Nephron progenitor cell (in vitro differentiated cells): ENCODE measurements around the gene ALDOA.
"Not testable (repeated sequence)": the region's sequence is repeated elsewhere in the genome, so short reads cannot be mapped to it uniquely, and the experiment has no call there.

ENCODE experiments used
- DNase-seq: peaks from one replicate; pipeline ENCODE4 v3.0.0; 2021
- H3K27ac Mint-ChIP-seq: 2 replicates; pipeline ENCODE4 v1.8.0; 2021; ENCODE audit warnings: mild to moderate bottlenecking, moderate library complexity, mixed read lengths
- H3K27me3 Mint-ChIP-seq: 2 replicates; pipeline ENCODE4 v1.8.0; 2021; ENCODE audit warnings: mild to moderate bottlenecking, low read depth, mixed read lengths; ENCODE audit not compliant: poor library complexity
- H3K36me3 Mint-ChIP-seq: 2 replicates; pipeline ENCODE4 v1.8.0; 2021; ENCODE audit warnings: low read depth, mixed read lengths
- H3K4me1 Mint-ChIP-seq: 2 replicates; pipeline ENCODE4 v1.8.0; 2021; ENCODE audit warnings: mixed read lengths
- H3K4me3 Mint-ChIP-seq: 2 replicates; pipeline ENCODE4 v1.8.0; 2021; ENCODE audit warnings: mild to moderate bottlenecking, moderate library complexity, mixed read lengths
- H3K9me3 Mint-ChIP-seq: 2 replicates; pipeline ENCODE4 v1.8.0; 2021; ENCODE audit warnings: mild to moderate bottlenecking, moderate library complexity, mixed read lengths
- TF ChIP-seq, protein P1 (sequence below): fragments of 200-600 bp; sonication (generic); IDR thresholded peaks from 2 replicates; pipeline ENCODE4 v1.5.0; 2021; ENCODE audit warnings: antibody characterized with exemption

The ALDOA gene

DNA sequence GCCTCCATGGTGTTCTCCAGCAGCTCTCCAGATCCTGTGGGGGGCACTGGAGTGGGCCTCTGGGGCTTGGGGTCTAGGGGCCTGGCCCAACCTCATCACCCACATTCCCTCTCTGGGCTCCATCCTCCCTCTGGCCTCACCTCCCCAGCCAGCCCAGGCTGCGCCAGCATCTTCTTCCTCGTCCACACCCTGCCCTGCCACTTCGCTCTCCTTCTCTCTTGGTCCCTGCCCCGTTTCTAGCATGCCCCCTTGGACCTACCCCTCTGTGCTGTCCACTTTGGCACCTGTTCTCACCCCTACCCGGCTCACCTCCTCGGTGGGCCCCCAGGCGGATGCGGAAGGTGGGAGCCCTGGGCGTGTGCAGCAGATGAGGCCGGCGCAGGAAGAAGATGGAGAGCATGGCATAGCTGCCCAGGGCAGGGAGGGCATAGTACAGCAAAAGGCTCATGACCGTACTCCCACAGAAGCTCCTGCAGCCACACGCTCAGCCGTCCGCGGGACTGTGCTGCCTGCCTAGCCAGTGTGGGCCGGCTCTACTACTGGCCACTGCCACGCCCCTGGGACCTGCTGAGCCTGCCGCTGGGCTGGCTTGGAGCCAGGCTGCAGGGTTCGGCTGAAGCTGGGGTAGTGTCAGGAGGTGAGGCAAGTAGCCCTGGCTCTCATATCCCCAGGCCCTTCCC is 47.6 kb downstream of the ALDOA start, which contains the start of gene GDPD3:
Gene GDPD3, minus strand, starts transcription at position 507 of the 680 bp plus-strand sequence. Its CDS starts 59 bp downstream, at position 448.
- Mint-ChIP-seq H3K4me1 (peaks cover 11% of the 10 kb centered on the region), H3K9me3 (no peaks in the 10 kb centered on the region), H3K4me3 (peak within 1 kb of the TSS; percentile 13), H3K27ac (peak within 1 kb of the TSS; percentile 59), H3K27me3 (peaks cover 6% of the 10 kb centered on the region), H3K36me3 (peaks cover 16% of the 10 kb centered on the region)
- TF ChIP-seq, protein P1, sequence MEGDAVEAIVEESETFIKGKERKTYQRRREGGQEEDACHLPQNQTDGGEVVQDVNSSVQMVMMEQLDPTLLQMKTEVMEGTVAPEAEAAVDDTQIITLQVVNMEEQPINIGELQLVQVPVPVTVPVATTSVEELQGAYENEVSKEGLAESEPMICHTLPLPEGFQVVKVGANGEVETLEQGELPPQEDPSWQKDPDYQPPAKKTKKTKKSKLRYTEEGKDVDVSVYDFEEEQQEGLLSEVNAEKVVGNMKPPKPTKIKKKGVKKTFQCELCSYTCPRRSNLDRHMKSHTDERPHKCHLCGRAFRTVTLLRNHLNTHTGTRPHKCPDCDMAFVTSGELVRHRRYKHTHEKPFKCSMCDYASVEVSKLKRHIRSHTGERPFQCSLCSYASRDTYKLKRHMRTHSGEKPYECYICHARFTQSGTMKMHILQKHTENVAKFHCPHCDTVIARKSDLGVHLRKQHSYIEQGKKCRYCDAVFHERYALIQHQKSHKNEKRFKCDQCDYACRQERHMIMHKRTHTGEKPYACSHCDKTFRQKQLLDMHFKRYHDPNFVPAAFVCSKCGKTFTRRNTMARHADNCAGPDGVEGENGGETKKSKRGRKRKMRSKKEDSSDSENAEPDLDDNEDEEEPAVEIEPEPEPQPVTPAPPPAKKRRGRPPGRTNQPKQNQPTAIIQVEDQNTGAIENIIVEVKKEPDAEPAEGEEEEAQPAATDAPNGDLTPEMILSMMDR, result peak; percentile 0
- DNase-seq, result no peak

DNA sequence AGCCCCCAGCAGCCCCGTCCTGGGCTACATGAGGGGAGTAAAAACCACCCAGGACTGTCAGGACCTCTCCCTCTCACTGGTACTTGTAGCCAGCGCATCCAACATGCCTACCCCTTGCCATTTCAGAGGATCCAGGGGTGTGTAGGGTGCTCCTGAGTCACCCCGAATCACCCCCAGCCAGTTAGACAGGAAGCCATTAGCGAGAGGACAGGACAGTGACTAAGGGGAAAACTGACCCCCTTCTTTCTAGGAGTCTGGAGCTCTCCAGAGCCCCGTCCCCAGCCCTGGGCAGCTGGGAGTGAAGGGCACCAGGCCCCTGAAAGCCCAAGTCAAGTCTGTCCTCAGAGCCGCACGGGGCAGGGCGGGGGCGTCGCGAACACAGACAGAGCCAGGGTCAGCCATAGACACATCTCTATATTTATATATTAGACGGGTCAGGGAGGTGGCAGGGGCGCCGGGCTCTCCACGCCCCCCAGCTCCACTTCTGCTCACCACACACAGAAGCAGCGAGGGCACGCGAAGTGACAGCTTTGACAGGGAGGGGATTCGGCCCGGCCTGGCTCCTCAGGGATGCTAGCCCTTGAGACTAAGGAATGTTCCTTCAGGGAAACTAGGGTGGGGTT is 48.3 kb downstream of the ALDOA start:
- no peaks in the 10 kb centered on the region for H3K9me3 Mint-ChIP-seq
- no peak overlapping the region for H3K4me3 Mint-ChIP-seq
- H3K27ac Mint-ChIP-seq, result peak overlapping the region; percentile 45
- peaks cover 6% of the 10 kb centered on the region for H3K27me3 Mint-ChIP-seq
- no peak for DNase-seq
- TF ChIP-seq, protein P1, result no peak
- peaks cover 17% of the 10 kb centered on the region for H3K36me3 Mint-ChIP-seq
- peaks cover 11% of the 10 kb centered on the region for H3K4me1 Mint-ChIP-seq

DNA sequence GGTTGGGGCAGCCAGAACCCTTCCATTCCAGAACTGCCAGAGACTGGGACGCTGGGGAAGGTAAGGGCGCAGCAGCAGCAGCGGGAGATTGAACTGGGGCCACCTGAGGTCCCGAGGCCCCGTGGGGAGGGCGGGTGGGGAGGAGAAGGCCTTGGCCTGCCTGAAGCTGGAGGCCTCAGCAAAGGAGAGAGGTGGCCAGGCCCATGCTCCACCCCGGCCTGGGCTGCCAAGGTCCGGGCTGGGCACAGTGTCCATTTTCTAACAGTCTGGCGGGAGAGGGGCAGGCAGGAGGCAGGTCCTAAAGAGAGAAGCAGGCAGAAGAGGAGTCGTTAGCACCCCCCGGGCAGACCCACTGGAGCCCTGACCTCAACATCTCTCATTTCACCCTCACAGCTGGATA is 48.9 kb downstream of the ALDOA start:
- Mint-ChIP-seq H3K4me3 (no peak overlapping the region), H3K9me3 (no peaks in the 10 kb centered on the region), H3K27ac (no peak overlapping the region), H3K36me3 (peaks cover 22% of the 10 kb centered on the region), H3K4me1 (peaks cover 14% of the 10 kb centered on the region), H3K27me3 (peaks cover 6% of the 10 kb centered on the region)
- TF ChIP-seq, protein P1, result no peak
- no peak for DNase-seq

DNA sequence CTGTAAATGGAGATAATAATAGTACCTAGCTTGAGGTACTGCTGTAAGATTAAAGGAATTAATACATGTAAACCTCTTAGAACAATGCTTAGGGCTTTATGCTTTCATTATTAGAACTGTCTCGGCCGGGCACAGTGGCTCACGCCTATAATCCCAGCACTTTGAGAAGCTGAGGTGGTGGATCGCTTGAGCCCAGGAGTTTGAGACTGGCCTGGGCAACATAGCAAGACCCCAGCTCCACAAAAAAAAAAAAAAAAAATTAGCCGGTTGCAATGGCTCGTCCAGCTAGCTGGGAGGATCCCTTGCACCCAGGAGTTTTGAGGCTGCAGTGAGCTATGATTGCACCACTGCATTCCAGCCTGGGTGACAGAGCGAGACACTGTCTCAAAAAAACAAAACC is 49.3 kb downstream of the ALDOA start:
- Mint-ChIP-seq H3K4me1 (peaks cover 16% of the 10 kb centered on the region), H3K36me3 (peaks cover 26% of the 10 kb centered on the region)
- not testable (repeated sequence) for H3K4me3 Mint-ChIP-seq, H3K27ac Mint-ChIP-seq, H3K9me3 Mint-ChIP-seq, DNase-seq, H3K27me3 Mint-ChIP-seq

DNA sequence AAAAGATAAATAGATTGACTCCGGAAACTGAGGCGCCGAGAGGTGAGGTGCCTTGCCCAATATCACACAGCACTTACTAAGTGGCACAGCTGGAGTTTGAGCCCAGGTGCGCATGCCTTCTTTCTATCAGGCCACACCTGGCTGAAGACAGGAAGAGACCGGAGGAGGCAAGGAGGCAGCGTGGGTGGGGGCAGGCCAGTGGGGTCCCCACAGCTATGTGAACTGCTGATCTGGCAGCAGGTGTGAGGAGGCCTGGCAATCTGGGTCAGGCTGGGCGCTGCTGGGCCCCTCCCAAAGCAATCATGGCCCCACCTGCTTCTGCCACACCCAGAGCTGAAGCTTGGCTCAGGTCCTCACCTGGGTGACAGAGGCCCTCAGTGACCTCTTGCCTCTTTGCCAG is 49.7 kb downstream of the ALDOA start:
- H3K36me3 Mint-ChIP-seq, result peaks cover 30% of the 10 kb centered on the region
- H3K27me3 Mint-ChIP-seq, result peaks cover 6% of the 10 kb centered on the region
- DNase-seq, result no peak
- H3K4me1 Mint-ChIP-seq, result peaks cover 16% of the 10 kb centered on the region
- H3K9me3 Mint-ChIP-seq, result no peaks in the 10 kb centered on the region
- H3K27ac Mint-ChIP-seq, result no peak overlapping the region
- no peak overlapping the region for H3K4me3 Mint-ChIP-seq
- TF ChIP-seq, protein P1, result no peak

DNA sequence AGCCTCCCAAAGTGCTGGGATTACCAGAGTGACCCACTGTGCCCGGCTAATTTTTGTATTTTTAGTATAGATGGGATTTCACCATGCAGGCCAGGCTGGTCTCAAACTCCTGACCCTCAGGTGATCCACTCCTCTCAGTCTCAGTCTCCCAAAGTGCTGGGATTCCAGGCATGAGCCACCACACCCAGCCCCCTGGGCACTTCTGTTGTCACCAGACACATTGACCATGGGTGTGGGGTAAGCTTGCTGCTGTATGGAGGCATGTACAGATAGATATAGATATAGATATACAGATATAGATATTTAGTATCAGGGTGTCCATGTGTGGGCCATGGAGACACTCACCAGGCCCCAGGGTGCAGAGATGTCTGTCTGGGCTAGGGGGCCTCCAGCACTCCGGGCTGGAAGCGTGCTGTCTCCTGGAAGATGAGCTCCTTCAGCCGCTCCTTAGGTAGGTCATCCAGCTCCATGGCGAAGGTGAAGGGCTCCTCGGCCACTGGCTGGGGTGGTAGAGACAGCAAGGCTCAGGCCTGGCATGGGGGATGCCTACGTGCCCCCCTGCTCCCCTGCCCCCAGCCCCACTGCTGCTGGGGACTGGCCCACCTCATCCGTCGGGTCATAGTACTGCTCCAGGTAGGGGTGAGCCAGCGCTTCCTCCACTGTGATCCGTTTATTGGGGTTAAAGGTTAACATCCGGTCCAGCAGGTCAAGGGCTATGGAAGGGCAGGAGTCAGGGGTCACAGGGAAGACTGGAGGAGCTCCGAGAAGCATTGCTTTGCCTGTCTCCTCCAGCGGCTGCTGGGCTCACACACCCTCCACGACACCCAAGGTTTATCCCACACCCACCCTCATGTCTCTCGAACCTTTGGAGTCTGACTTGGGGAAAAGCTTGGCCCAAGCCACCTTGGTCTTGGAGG is 51.0 kb downstream of the ALDOA start:
- peaks cover 32% of the 10 kb centered on the region for H3K36me3 Mint-ChIP-seq
- peaks cover 3% of the 10 kb centered on the region for H3K27me3 Mint-ChIP-seq
- TF ChIP-seq, protein P1, result no peak
- H3K4me3 Mint-ChIP-seq, result no peak overlapping the region
- no peaks in the 10 kb centered on the region for H3K9me3 Mint-ChIP-seq
- no peak for DNase-seq
- H3K4me1 Mint-ChIP-seq, result peaks cover 13% of the 10 kb centered on the region
- H3K27ac Mint-ChIP-seq, result no peak overlapping the region
